Mesenteric fat pad (tissue), 1 donor: ENCODE results near the gene UNC13C. TPM values are rescaled to one million over a fixed set of nuclear protein-coding genes. Genes with fewer than 3 reads are reported as not detected.

Experiments
- DNase-seq: peaks from one replicate; pipeline ENCODE4 v3.0.0-alpha.2; 2020; ENCODE audit warnings: low spot score
- total RNA-seq: library from RNA; stranded (reverse); fragmentation: NEBNext Ultra II Directional; extraction: Animal tissue kit (Norgen Biotek cat#: 25700); gene quantifications from one replicate; pipeline ENCODE4 v1.2.1, GENCODE V29; 2021
- donor health status: DM: yes; HTN: yes; CAD: no.

Gene UNC13C
- total RNA-seq, 1 donor from 2014 or later: not detected

DNA sequence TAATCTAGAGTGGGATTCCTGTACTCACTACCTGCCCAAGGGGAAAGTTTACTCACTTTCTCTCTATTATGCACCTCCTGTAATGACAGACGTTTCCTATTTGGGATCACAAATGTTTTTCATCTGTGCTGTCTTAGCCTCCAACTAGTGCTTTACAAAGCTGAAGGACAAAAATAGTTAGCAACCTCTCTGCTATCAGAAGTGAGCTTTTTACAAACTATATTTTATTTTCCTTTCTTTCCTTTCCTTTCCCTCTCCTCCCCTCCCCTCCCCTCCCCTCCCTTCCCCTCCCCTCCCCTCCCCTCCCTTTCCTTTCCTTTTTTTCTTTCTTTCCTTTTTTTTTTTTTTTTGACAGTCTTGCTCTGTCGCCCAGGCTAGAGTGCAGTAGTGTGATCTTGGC, 130.8 kb downstream of the UNC13C start:
- no peak for DNase-seq

DNA sequence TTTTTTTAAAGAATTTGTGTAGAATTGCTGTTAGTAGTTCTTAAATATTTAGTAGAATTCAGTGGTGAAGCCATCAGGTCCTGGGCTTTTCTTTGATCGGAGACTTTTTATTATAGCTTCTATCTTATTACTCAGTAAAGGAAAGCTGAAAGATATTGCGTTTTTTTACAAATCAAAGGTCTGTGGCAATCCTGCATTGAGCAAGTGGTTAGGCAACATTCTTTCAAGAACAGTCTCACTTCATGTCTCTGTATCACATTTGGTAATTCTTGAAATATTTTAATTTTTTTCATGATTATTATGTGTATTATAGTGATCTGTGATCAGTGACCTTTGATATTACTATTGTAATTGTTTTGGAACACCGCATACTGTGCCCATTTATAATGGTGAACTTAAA, 140.8 kb downstream of the UNC13C start:
- no peak for DNase-seq

DNA sequence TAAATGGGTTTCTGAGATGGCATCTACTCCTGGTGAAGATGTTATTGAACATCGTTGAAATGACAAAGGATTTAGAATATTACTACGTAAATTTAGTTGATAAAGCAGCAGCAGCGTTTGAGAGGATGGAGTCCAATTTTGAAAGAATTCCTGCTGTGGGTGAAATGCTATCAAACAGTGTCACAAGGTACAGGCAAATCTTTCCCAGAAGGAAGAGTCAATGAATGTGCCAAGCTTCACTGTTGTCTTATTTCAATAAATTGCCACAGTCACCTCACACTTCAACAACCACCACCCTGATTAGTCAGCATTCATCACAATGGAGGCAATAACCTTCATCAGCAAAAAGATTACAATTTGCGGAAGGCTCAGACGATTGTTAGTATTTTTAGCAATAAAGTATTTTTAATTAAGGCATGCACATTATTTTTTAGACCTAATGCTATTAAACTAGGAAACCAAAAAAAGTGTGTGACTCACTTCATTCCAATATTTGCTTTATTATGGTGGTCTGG, 142.8 kb downstream of the UNC13C start:
- DNase-seq: no peak

GRCh38 chr15:54127574-54127973, 149.3 kb downstream of the UNC13C start:
- no peak for DNase-seq

DNA sequence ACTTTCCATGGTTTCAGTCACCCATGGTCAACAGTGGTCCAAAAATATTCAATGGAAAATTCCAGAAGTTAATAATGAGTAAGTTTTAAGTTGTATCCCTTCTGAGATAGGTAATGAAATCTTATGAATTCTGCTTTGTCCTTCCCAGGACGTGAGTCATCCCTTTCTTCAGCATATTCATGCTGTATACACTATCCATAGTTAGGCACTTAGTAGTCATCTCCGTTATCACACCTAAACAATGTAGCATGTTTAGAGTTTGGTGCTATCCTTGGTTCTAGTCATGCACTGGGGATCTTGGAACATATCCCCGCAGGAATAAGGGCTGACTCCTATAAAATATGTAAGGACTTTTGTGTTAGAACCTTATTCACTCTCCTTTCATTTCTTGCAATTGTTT, 153.2 kb downstream of the UNC13C start:
- DNase-seq: no peak

GRCh38 chr15:54149115-54149531, 170.9 kb downstream of the UNC13C start:
- DNase-seq: no peak

GRCh38 chr15:54150255-54150654, 172.0 kb downstream of the UNC13C start:
- DNase-seq: no peak

- no peak for DNase-seq
These were observed 180.8 kb downstream of the UNC13C start for GRCh38 chr15:54159012-54159411.

- DNase-seq: no peak
These were observed 209.1 kb downstream of the UNC13C start for GRCh38 chr15:54187325-54187724.

DNA sequence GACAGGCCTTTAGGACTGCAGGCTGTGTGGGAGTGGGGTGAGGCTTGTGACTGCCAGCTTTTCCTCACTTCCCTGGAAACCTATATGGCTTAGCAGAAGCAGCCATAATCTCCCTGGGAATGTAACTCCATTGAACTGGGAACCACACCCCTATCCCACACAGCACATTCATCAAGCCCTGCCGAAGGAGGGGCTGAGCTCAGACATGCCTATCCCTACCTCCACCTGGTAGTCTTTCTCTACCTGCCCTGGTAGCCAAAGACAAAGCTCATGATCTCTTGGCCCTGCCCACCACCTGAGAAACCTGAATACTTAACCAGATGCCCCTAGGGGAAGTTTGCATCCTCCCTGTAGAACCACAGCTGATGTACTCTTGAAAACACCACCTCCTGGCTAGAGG, 219.8 kb downstream of the UNC13C start:
- DNase-seq: no peak

DNA sequence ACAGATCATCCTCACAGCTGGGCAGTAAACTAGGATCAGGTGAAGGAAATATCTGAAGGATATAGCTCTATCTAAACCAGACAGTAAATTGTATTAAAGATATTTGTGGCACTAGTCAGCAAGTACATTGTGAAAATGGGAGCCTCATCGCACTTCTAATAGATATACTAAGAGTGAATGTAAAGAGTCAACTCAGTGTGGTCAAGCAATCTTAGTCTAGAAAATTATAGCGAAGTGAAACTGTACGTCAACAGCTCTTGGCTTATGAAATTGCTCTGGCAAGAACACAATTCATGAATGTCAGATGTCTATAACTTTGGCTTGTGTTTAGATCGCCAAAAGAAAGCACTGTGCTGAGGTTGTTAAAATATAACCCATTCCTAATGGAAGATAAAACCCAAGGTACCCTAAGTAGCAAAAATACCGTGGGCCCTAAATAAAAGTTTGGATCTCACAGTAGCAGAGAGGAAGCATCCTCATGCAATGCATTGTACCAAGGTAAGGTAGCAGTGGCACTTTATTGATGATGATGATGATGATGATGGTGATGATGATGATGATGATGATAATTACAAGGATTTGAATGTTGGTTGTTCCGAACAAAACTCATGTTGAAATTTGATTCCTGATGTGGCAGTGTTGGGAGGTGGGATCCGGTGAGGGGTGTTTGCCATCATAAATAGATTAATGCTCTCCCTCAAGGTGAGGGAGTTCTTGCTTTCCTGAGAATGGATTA, 228.5 kb downstream of the UNC13C start:
- DNase-seq: no peak

GRCh38 chr15:54208786-54209185, 230.5 kb downstream of the UNC13C start:
- DNase-seq: no peak

- DNase-seq: no peak
These were observed 234.4 kb downstream of the UNC13C start for GRCh38 chr15:54212635-54213034.

GRCh38 chr15:54226455-54226854, 248.2 kb downstream of the UNC13C start:
- DNase-seq: no peak

DNA sequence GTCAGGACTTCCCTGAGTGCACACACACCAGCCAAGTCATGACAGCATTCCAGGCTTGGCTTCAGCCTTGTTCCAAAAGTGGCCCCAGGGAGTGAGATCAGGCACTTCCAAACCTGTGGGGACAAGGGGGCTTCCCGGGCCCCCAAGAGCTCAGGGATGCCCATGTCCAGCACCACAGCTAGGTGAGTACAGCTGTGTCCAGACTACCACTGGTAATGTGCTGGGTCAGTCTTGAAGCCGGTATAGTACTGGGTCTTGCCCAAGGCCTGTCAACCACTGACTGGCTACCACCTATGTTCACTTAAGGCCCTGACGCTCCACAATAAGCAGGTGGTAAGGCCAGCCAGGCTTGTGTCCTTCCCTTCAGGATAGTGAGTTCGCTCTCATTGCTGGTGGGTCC, 249.3 kb downstream of the UNC13C start:
- no peak for DNase-seq

DNA sequence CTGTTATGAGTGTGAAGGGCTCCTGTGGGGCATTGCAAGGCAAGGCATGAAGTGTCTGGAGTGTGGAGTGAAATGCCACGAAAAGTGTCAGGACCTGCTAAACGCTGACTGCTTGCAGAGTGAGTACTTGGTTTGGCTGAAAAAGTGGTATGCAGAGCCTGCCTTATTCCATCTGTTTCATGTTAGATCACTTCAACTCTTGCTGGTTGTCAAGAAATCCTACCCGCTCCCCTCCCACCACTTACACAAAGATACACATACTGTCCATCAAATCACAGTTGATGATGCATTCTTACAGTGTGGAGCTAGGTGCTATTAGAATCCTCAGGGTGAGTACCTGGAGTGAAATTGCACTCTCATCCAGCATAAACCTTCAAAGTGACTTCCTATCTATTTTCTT, 272.1 kb downstream of the UNC13C start:
- DNase-seq: no peak

- no peak for DNase-seq
These were observed 277.9 kb downstream of the UNC13C start for GRCh38 chr15:54256190-54256589.

DNA sequence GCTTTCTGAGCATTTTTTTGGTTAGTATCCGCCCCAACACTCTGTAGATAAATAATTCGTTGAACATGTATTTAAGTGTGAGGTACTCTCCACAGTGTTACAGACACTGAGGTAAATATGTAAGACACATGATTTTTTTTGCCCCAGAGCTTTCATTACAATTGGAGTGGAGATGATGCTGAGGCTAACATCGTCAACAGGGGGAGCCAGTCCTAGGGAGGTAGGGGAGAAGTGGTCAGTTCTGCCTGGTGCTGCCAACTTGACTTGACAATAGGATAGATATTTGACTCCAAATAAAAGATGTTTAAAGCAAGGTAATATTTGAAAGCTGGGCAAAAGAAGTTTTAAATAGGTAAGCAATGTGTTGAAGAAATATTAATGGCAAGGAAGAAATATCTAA, 295.7 kb downstream of the UNC13C start:
- DNase-seq: no peak

GRCh38 chr15:54277834-54278233, 299.6 kb downstream of the UNC13C start:
- no peak for DNase-seq

DNA sequence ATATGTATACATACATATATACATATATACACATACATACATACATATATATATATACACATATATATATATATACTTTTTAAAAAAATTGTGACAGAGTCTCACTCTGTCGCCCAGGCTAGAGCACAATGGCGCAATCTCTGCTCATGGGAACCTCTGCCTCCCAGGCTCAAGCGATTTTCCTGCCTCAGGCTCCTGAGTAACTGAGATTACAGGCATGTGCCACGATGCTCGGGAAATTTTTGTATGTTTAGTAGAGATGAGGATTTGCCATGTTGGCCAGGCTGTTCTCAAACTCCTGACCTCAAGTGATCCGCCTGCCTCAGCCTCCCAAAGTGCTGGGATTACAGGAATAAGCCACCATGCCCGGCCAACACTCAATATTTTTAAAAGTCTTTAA, 302.5 kb downstream of the UNC13C start:
- DNase-seq: no peak

- DNase-seq: no peak
These were observed 304.1 kb downstream of the UNC13C start for GRCh38 chr15:54282228-54282836.

DNA sequence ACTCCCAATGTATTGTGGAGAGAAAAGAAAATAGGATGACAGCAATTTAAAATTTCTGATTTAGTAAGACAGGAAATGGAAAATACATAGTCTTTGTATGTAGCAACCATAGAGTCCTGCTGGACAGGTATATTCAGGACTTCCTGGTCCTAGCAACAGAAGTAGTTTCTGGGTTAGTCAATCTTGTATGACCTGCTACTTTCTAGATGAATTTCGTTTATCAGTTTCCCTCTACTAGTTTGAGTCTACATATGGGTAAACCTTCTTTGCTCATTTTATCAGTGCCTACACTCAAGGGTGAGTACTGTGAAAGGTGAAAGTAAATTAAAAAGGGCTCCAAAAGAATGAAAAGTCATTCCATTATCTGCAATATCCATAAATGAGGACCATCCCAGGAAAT, 309.8 kb downstream of the UNC13C start:
- DNase-seq: no peak

GRCh38 chr15:54289590-54290136, 311.4 kb downstream of the UNC13C start:
- no peak for DNase-seq
